ENCODE data around the gene FAM227A. TPM values are rescaled to one million over a fixed set of nuclear protein-coding genes. Genes with fewer than 3 reads are reported as not detected.
"Not testable (repeated sequence)": the region's sequence is repeated elsewhere in the genome, so short reads cannot be mapped to it uniquely, and the experiment has no call there.

FAM227A gene
- total and polyA plus RNA-seq, 9 donors = 0.72 to 7.4 (median 2.2) TPM

DNA sequence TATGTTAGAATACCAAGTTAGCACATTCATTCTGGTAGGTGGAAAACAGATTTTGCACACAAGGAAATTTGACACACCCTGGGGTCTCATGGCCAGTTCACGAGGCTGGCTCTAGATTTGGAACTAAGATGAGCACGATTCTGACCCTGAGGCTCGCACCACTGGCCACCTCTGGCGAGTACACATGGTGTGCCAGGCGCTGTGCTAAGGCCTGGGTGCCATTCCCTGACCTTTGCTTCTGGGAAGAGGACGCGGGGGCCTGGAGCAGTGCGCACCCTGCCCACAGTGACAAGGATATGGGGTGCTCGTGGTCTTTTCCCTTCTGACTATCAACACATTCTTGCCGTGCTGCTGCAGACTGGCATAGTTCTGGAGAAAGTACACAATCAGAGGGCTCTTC lies 56.7 kb downstream of the FAM227A start:
- Histone ChIP-seq H3K9me3 (no peaks in the 10 kb centered on the region), H3K36me3 (no peaks in the 10 kb centered on the region), H3K4me1 (ENCODE audit: insufficient read depth) (no peaks in the 10 kb centered on the region), H3K27ac (no peak overlapping the region), H3K27me3 (no peaks in the 10 kb centered on the region), H3K4me3 (no peak overlapping the region)
- TF ChIP-seq, protein P1, sequence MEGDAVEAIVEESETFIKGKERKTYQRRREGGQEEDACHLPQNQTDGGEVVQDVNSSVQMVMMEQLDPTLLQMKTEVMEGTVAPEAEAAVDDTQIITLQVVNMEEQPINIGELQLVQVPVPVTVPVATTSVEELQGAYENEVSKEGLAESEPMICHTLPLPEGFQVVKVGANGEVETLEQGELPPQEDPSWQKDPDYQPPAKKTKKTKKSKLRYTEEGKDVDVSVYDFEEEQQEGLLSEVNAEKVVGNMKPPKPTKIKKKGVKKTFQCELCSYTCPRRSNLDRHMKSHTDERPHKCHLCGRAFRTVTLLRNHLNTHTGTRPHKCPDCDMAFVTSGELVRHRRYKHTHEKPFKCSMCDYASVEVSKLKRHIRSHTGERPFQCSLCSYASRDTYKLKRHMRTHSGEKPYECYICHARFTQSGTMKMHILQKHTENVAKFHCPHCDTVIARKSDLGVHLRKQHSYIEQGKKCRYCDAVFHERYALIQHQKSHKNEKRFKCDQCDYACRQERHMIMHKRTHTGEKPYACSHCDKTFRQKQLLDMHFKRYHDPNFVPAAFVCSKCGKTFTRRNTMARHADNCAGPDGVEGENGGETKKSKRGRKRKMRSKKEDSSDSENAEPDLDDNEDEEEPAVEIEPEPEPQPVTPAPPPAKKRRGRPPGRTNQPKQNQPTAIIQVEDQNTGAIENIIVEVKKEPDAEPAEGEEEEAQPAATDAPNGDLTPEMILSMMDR (IDR thresholded peaks at IDR 0.05) = no peak
- no peak for TF ChIP-seq POLR2A (IDR thresholded peaks at IDR 0.05)
- TF ChIP-seq EP300 (IDR thresholded peaks at IDR 0.05) = no peak
- 93 to 96% (median 96%) methylated on average over 10 of the region's 10 CpGs for WGBS, 3 donors
- intact Hi-C loops (cut with DNase I) = no loop called here
- no peak for DNase-seq

DNA sequence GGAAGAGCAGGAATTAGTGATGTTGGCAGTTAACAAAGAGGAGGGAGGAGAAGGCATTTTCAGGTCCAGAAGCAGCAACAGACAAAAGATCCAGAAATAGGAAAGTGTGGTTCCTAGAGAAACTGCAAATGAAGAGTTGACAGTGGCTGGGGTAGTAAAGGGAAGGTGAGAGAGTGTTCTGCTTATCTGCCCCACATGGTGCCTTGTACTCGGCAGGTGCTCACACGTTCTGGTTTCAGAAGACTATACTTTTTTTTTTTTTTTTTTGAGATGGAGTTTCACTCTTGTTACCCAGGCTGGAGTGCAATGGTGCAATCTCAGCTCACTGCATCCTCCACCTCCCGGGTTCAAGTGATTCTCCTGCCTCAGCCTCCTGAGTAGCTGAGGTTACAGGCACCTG lies 73.3 kb downstream of the FAM227A start:
- intact Hi-C loops (cut with DNase I); H3K4me1 ChIP-seq (ENCODE audit: insufficient read depth); DNase-seq; H3K27ac ChIP-seq; H3K9me3 ChIP-seq; H3K4me3 ChIP-seq; H3K36me3 ChIP-seq; H3K27me3 ChIP-seq: not testable (repeated sequence)
- 80 to 86% (median 83%) methylated on average over 3 of the region's 3 CpGs for WGBS, 3 donors

DNA sequence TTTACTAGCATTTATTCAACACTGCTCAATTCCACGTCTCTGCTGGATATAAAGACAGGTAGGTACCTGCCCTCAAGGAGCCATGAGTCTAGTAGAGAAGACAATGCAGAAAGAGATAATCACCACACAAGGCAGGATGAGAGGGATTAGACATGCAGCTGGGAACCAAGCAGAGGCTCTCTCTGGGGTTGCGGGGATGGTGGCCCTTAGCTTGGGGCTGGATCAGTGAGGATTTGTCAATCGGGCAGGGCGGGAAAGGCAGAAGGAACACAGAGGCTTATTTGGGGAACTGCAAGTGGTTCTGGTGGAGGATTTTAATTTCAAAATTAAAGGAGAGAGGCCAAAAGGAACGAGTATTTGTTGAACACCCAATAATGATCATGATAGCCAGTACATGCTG lies 77.7 kb downstream of the FAM227A start:
- intact Hi-C loops (cut with DNase I) = no loop called here
- no peaks in the 10 kb centered on the region for H3K9me3 ChIP-seq
- DNase-seq = no peak
- 58 to 68% (median 67%) methylated on average over 5 of the region's 5 CpGs for WGBS, 3 donors
- H3K4me1 ChIP-seq (ENCODE audit: insufficient read depth) = no peaks in the 10 kb centered on the region
- H3K27me3 ChIP-seq = no peaks in the 10 kb centered on the region
- TF ChIP-seq POLR2A (IDR thresholded peaks at IDR 0.05) = no peak
- TF ChIP-seq EP300 (IDR thresholded peaks at IDR 0.05) = no peak
- TF ChIP-seq, protein P1 (IDR thresholded peaks at IDR 0.05) = no peak
- no peak overlapping the region for H3K27ac ChIP-seq
- H3K4me3 ChIP-seq = no peak overlapping the region
- H3K36me3 ChIP-seq = no peaks in the 10 kb centered on the region

DNA sequence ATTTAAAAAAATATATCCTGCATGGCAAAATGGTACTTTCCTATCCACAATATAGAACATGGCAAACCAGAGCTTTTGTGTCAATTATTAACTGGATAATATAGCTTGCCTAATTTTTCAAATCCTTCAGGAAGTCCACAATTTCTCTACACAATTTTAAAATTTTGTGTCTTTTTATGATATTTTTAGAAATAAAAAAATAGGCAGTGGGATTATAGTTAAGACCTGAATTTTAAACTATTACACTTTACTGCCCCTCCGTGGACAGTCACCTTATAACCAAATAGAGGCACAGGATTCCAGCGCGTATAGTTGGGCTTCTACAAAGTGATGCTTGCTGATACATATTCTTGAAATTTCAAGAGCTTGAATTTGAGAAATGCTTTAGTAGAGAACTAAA lies 84.1 kb downstream of the FAM227A start:
- WGBS, 3 donors = 1 to 2% (median 2%) methylated on average over 3 of the region's 3 CpGs
- TF ChIP-seq POLR2A (IDR thresholded peaks at IDR 0.05) = no peak
- TF ChIP-seq, protein P1 (IDR thresholded peaks at IDR 0.05) = peak; percentile 23 to 63 (median 34)

DNA sequence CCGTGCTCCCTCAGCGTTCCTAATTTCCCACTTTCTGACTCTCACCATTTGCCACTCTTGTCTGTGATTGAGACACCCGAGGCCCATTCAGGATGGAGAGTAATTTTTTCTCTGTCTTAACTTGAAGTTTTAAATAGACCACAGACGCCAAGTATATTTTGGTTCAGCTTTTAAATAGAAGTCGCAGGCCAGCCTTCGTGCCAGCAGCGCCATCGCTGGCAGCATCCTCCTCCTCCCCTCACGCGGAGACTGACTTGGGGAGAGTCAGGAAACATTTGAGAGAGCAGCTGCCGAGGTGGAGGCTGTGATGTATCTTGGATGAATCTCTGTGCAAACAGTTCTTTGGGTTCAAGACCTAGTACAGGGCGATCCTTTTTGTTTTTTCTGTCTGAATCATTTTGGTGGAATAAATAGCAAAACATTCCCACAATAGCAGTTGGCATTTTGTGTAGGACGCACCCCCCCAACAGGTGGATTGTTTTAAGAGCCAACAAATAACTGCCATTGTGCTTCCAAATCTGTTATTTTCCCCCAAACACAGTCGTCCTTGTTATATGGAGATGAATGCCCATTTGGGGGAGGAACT lies 85.3 kb downstream of the FAM227A start:
- 0 to 2% (median 1%) methylated on average over 14 of the region's 14 CpGs for WGBS, 3 donors
- no peak for TF ChIP-seq EP300 (IDR thresholded peaks at IDR 0.05)
- no peak for TF ChIP-seq POLR2A (IDR thresholded peaks at IDR 0.05)
- TF ChIP-seq, protein P1 (IDR thresholded peaks at IDR 0.05) = no peak
- H3K36me3 ChIP-seq = no peaks in the 10 kb centered on the region
- peak overlapping the region; percentile 74 for H3K4me3 ChIP-seq
- no peaks in the 10 kb centered on the region for H3K27me3 ChIP-seq
- no peaks in the 10 kb centered on the region for H3K9me3 ChIP-seq
- H3K27ac ChIP-seq = peak overlapping the region; percentile 65 to 85
- peaks cover 2% of the 10 kb centered on the region for H3K4me1 ChIP-seq (ENCODE audit: insufficient read depth)
- intact Hi-C loops (cut with DNase I) = loop anchor here in 2 of 4 donors (5.0 kb wide), 2 partner anchors 514 to 519 kb away; partner anchors contain the start of gene PICK1 (in 1 of the 2)
- peak in 2 of 5 donors; percentile 44 to 54 for DNase-seq

More for the DNA sequence above, 84.1 kb downstream of the FAM227A start:
- Histone ChIP-seq H3K36me3 (no peaks in the 10 kb centered on the region), H3K9me3 (no peaks in the 10 kb centered on the region), H3K27me3 (no peaks in the 10 kb centered on the region), H3K27ac (no peak overlapping the region), H3K4me3 (no peak overlapping the region), H3K4me1 (ENCODE audit: insufficient read depth) (peaks cover 2% of the 10 kb centered on the region)
- peak in 2 of 5 donors; percentile 19 to 43 for DNase-seq
- intact Hi-C loops (cut with DNase I) = loop anchor here in 3 of 4 donors (2.0 to 5.0 kb wide), 3 partner anchors 515 to 520 kb away; partner anchors contain the start of gene PICK1 (in 1 of the 3)

Data from ovary (tissue), 9 donors.